ENCODE results near the gene KCND1. TPM values are rescaled to one million over a fixed set of nuclear protein-coding genes. Genes with fewer than 3 reads are reported as not detected.

Gene KCND1
- total RNA-seq, 1 donor from 2014 or later, result 6.0 TPM

DNA sequence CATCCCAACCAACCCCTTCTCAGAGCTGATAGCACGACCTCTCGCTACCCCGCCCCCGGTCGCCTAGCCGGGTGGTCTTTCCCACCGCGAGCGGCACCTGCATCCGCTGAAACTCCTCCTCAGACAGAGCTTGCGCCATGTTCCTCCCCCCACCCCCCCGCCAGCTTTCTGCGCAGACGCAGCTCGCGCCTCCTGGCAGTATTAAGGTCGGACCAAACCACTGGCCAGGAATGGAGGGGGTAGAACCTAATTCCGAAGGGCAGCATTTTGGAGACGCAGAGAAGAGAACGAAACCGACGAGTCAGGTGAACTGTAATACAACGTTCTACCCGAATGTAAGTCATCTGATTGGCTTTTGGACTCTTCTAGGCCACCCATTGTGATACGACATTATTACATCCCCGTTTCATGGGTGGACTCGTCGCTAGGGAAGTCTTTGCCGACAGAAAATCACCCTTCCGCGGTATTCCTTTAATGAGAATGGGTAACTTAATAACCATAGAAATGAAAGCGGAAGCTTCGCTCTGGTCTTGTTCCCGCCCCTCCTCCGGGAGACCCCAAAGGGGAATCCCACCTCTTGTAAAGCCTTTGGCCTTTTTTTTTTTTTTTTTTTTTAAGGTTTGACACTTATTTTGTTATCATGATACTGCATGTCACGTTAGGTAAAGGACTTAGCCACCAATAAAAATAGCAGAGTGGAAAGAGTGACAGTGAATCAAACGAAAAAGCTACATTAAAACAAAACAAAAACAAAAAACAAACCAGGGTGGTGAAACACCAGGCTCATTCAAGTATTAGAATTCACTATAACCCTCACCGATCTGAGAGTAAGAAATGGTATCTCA is 30.7 kb upstream of the KCND1 start, which contains the start of gene GRIPAP1:
Gene GRIPAP1, minus strand, starts transcription at position 174 of the 845 bp plus-strand sequence. Its CDS starts 35 bp downstream, at position 139.
- TF ChIP-seq, protein P1, sequence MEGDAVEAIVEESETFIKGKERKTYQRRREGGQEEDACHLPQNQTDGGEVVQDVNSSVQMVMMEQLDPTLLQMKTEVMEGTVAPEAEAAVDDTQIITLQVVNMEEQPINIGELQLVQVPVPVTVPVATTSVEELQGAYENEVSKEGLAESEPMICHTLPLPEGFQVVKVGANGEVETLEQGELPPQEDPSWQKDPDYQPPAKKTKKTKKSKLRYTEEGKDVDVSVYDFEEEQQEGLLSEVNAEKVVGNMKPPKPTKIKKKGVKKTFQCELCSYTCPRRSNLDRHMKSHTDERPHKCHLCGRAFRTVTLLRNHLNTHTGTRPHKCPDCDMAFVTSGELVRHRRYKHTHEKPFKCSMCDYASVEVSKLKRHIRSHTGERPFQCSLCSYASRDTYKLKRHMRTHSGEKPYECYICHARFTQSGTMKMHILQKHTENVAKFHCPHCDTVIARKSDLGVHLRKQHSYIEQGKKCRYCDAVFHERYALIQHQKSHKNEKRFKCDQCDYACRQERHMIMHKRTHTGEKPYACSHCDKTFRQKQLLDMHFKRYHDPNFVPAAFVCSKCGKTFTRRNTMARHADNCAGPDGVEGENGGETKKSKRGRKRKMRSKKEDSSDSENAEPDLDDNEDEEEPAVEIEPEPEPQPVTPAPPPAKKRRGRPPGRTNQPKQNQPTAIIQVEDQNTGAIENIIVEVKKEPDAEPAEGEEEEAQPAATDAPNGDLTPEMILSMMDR (IDR thresholded peaks at IDR 0.05; ENCODE audit: unreplicated experiment), result no peak
- no peaks in the 10 kb centered on the region for H3K9me3 Mint-ChIP-seq (ENCODE audit: unreplicated experiment)
- H3K4me1 Mint-ChIP-seq (ENCODE audit: unreplicated experiment), result peaks cover 24% of the 10 kb centered on the region
- H3K4me3 Mint-ChIP-seq (ENCODE audit: unreplicated experiment), result peak within 1 kb of the TSS; percentile 97
- peak within 1 kb of the TSS; percentile 96 for H3K27ac Mint-ChIP-seq (ENCODE audit: unreplicated experiment)
- peaks cover 6% of the 10 kb centered on the region for H3K27me3 Mint-ChIP-seq (ENCODE audit: unreplicated experiment)
- DNase-seq (ENCODE audit: low spot score), result peak; percentile 69
- H3K36me3 Mint-ChIP-seq (ENCODE audit: low read depth, unreplicated experiment), result peaks cover 12% of the 10 kb centered on the region

DNA sequence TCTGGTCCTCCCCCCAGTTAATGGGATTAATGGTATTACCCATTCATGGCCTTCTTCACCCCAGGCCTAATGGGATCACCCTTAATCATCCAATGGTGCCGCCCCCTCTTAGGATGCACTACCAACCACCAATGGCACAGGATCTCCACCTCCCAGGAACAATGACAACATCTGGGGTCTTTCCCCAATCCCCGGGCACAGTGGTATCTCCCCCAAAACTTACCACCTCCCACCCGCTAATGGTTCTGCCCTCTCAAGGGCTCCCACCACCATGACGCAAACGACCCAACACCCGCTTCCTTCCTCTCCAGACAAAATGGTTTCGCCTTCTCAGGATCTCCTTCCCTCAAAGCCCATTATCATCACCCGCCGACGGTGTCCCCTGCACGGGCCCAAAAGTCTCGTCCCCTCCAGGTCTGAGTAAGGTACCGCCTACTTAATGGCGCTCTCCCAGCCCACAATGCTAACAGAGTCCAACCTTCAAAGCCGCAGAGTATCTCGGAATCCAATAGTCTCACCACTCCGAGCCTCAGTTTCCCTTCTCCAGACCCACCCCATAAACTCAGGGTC is 30.0 kb upstream of the KCND1 start:
- H3K4me1 Mint-ChIP-seq (ENCODE audit: unreplicated experiment), result peaks cover 27% of the 10 kb centered on the region
- peaks cover 6% of the 10 kb centered on the region for H3K27me3 Mint-ChIP-seq (ENCODE audit: unreplicated experiment)
- no peaks in the 10 kb centered on the region for H3K9me3 Mint-ChIP-seq (ENCODE audit: unreplicated experiment)
- peak overlapping the region; percentile 96 for H3K27ac Mint-ChIP-seq (ENCODE audit: unreplicated experiment)
- DNase-seq (ENCODE audit: low spot score), result peak; percentile 3
- H3K36me3 Mint-ChIP-seq (ENCODE audit: low read depth, unreplicated experiment), result peaks cover 19% of the 10 kb centered on the region
- peak overlapping the region; percentile 97 for H3K4me3 Mint-ChIP-seq (ENCODE audit: unreplicated experiment)
- TF ChIP-seq, protein P1 (IDR thresholded peaks at IDR 0.05; ENCODE audit: unreplicated experiment), result no peak

DNA sequence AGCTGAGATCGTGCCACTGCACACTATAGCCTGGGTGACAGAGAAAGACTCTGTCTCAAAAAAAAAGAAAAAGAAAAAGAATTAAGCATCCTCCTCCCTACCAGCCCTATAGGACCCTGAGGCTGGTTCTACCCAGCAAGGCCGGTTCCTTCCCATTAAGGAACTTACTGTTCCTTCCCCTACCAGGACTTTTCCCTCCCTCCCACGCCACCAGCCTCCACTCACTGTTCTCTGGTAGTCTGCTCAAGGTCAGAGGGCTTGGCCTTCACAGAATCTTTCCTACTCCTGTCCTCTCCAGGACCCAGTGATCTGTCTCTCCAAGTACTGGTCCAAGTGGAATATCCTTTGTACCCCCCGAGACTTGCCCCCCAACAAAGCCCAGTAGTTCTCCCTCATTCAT is 29.0 kb upstream of the KCND1 start:
- H3K27ac Mint-ChIP-seq (ENCODE audit: unreplicated experiment), result no peak overlapping the region
- H3K36me3 Mint-ChIP-seq (ENCODE audit: low read depth, unreplicated experiment), result peaks cover 20% of the 10 kb centered on the region
- H3K27me3 Mint-ChIP-seq (ENCODE audit: unreplicated experiment), result peaks cover 8% of the 10 kb centered on the region
- peak overlapping the region; percentile 97 for H3K4me3 Mint-ChIP-seq (ENCODE audit: unreplicated experiment)
- H3K9me3 Mint-ChIP-seq (ENCODE audit: unreplicated experiment), result no peaks in the 10 kb centered on the region
- peaks cover 27% of the 10 kb centered on the region for H3K4me1 Mint-ChIP-seq (ENCODE audit: unreplicated experiment)
- TF ChIP-seq, protein P1 (IDR thresholded peaks at IDR 0.05; ENCODE audit: unreplicated experiment), result no peak
- no peak for DNase-seq (ENCODE audit: low spot score)

DNA sequence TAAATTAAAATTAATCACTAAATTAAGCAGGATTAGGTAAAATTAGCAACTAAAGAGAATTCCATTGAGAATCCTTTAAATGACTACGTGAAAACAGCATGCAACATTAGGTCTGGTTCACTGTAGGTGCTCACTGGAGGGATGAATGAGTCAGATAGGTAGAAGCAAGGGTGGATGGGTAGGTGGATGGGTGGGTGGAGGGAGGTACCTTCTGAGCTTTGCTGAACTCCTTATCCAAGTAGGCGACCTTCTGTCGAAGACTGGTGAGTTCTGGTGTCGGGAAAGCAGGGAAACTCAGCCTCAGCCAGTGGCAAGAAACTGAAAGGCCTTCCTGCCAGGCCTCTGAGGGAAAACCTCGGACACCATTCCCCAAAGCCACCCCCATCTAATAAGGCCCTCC is 27.4 kb upstream of the KCND1 start:
- H3K4me1 Mint-ChIP-seq (ENCODE audit: unreplicated experiment), result peaks cover 27% of the 10 kb centered on the region
- peaks cover 20% of the 10 kb centered on the region for H3K36me3 Mint-ChIP-seq (ENCODE audit: low read depth, unreplicated experiment)
- no peaks in the 10 kb centered on the region for H3K9me3 Mint-ChIP-seq (ENCODE audit: unreplicated experiment)
- no peak overlapping the region for H3K4me3 Mint-ChIP-seq (ENCODE audit: unreplicated experiment)
- H3K27ac Mint-ChIP-seq (ENCODE audit: unreplicated experiment), result no peak overlapping the region
- TF ChIP-seq, protein P1 (IDR thresholded peaks at IDR 0.05; ENCODE audit: unreplicated experiment), result no peak
- peaks cover 8% of the 10 kb centered on the region for H3K27me3 Mint-ChIP-seq (ENCODE audit: unreplicated experiment)
- DNase-seq (ENCODE audit: low spot score), result no peak

DNA sequence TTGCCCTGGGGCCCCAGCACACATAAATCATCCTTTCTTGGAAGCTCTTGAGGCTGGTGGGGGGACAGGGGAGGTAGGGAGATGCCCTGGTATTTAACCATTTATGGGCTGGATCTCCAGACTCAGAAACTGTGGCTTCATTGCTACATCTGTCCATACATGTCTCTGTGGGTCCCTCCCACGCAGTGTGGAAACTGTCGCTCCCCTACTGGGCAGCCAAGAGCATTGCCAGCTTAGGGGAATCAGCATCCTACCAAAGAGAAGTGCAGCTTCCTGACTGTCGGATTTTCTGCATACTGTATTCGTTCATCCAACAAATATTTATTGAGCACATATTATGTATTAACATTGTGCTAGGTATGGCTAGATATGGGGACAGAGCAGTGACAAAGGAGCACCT is 26.7 kb upstream of the KCND1 start:
- Mint-ChIP-seq H3K27ac (ENCODE audit: unreplicated experiment) (no peak overlapping the region), H3K9me3 (ENCODE audit: unreplicated experiment) (no peaks in the 10 kb centered on the region), H3K36me3 (ENCODE audit: low read depth, unreplicated experiment) (peaks cover 20% of the 10 kb centered on the region), H3K4me1 (ENCODE audit: unreplicated experiment) (peaks cover 27% of the 10 kb centered on the region), H3K4me3 (ENCODE audit: unreplicated experiment) (no peak overlapping the region), H3K27me3 (ENCODE audit: unreplicated experiment) (peaks cover 8% of the 10 kb centered on the region)
- TF ChIP-seq, protein P1 (IDR thresholded peaks at IDR 0.05; ENCODE audit: unreplicated experiment), result no peak
- no peak for DNase-seq (ENCODE audit: low spot score)

Data from endothelial cell (in vitro differentiated cells).